ENCODE results near the gene RERE. TPM values are rescaled to one million over a fixed set of nuclear protein-coding genes. Genes with fewer than 3 reads are reported as not detected.

Gene RERE
- polyA plus RNA-seq, 1 experiment, result 14.3 TPM

- no peak for TF ChIP-seq CTCF (IDR thresholded peaks at IDR 0.05; ENCODE audit: low read depth, low read length)
- no peaks in the 10 kb centered on the region for H3K27me3 ChIP-seq (ENCODE audit: control insufficient read depth, insufficient read depth, low read length)
- ChIA-PET POLR2A (no interaction called here), CTCF (interaction anchor here (0.6 to 1.2 kb wide), 2 partner anchors 16 to 300 kb away, joined by 3 to 4 read pairs; no protein-coding TSS in a partner anchor)
- no peak for DNase-seq (ENCODE audit: low read depth, low spot score)
- H3K4me3 ChIP-seq (ENCODE audit: low read depth, low read length), result no peak overlapping the region
- no peaks in the 10 kb centered on the region; the same call in 1 of the 2 replicates for H3K9me3 ChIP-seq (ENCODE audit: control insufficient read depth, insufficient read depth, low read length)
- no peak overlapping the region for H3K27ac ChIP-seq (ENCODE audit: low read depth, low read length)
Measured at GRCh38 chr1:8425150-8425780, 392.2 kb downstream of the RERE start.

GRCh38 chr1:8424539-8425116 is 392.8 kb downstream of the RERE start:
- ChIA-PET POLR2A (interaction anchor here (1.1 kb wide), 1 partner anchor 25 kb away, joined by 3 read pairs; no protein-coding TSS in a partner anchor), CTCF (interaction anchor here (0.6 to 1.2 kb wide), 2 partner anchors 15 to 301 kb away, joined by 3 to 4 read pairs; no protein-coding TSS in a partner anchor)

GRCh38 chr1:8423692-8424538 is 393.5 kb downstream of the RERE start:
- CTCF ChIA-PET, result interaction anchor here (1.2 kb wide), 1 partner anchor 15 kb away, joined by 4 read pairs; no protein-coding TSS in a partner anchor
- Histone ChIP-seq H3K27me3 (ENCODE audit: control insufficient read depth, insufficient read depth, low read length) (no peaks in the 10 kb centered on the region), H3K4me3 (ENCODE audit: low read depth, low read length) (peak overlapping the region; percentile 77), H3K9me3 (ENCODE audit: control insufficient read depth, insufficient read depth, low read length) (no peaks in the 10 kb centered on the region; the same call in 1 of the 2 replicates), H3K27ac (ENCODE audit: low read depth, low read length) (peak overlapping the region; percentile 74)
- TF ChIP-seq CTCF (IDR thresholded peaks at IDR 0.05; ENCODE audit: low read depth, low read length), result no peak
- DNase-seq (ENCODE audit: low read depth, low spot score), result no peak
- POLR2A ChIA-PET, result interaction anchor here (1.1 kb wide), 1 partner anchor 25 kb away, joined by 3 read pairs; no protein-coding TSS in a partner anchor

More at GRCh38 chr1:8424539-8425116, 392.8 kb downstream of the RERE start:
- Histone ChIP-seq H3K9me3 (ENCODE audit: control insufficient read depth, insufficient read depth, low read length) (no peaks in the 10 kb centered on the region; the same call in 1 of the 2 replicates), H3K4me3 (ENCODE audit: low read depth, low read length) (peak overlapping the region; percentile 77), H3K27ac (ENCODE audit: low read depth, low read length) (peak overlapping the region; percentile 74), H3K27me3 (ENCODE audit: control insufficient read depth, insufficient read depth, low read length) (no peaks in the 10 kb centered on the region)
- TF ChIP-seq CTCF (IDR thresholded peaks at IDR 0.05; ENCODE audit: low read depth, low read length), result no peak
- DNase-seq (ENCODE audit: low read depth, low spot score), result no peak

GRCh38 chr1:8423269-8423691 is 394.2 kb downstream of the RERE start:
- H3K4me3 ChIP-seq (ENCODE audit: low read depth, low read length), result peak overlapping the region; percentile 77
- ChIA-PET CTCF (interaction anchor here (0.6 to 1.0 kb wide), 2 partner anchors 14 to 176 kb away, joined by 4 to 5 read pairs; no protein-coding TSS in a partner anchor), POLR2A (interaction anchor here (1.0 to 1.1 kb wide), 2 partner anchors 11 to 26 kb away, joined by 3 to 4 read pairs; no protein-coding TSS in a partner anchor)
- H3K9me3 ChIP-seq (ENCODE audit: control insufficient read depth, insufficient read depth, low read length), result no peaks in the 10 kb centered on the region; the same call in 1 of the 2 replicates
- no peaks in the 10 kb centered on the region for H3K27me3 ChIP-seq (ENCODE audit: control insufficient read depth, insufficient read depth, low read length)
- DNase-seq (ENCODE audit: low read depth, low spot score), result no peak
- H3K27ac ChIP-seq (ENCODE audit: low read depth, low read length), result peak overlapping the region; percentile 80
- TF ChIP-seq CTCF (IDR thresholded peaks at IDR 0.05; ENCODE audit: low read depth, low read length), result no peak

Data from AG04450 (cell line).